D721Med (cell line): ENCODE data around the gene FLNB.

Source experiments
- DNase-seq: peaks from one replicate; pipeline ENCODE4 v3.0.0; 2011; ENCODE audit warnings: low spot score; ENCODE audit not compliant: insufficient read length
- FAIRE-seq: peaks from 2 replicates; lab custom pipeline; 2011; peaks lifted over from hg19 to GRCh38; lab: Jason Lieb, UNC
- CTCF ChIP-seq: IDR thresholded peaks from 2 replicates; pipeline ENCODE4 v1.5.1; 2012; ENCODE audit warnings: mild to moderate bottlenecking, control low read depth; ENCODE audit not compliant: insufficient read depth; ENCODE audit errors: missing control alignments

Gene FLNB

GRCh38 chr3:58210761-58211460 lies 202.7 kb downstream of the FLNB start, which contains the start of gene DNASE1L3:
DNASE1L3 (minus strand) TSS chr3:58210972; CDS start chr3:58210906, 66 bp downstream.
- FAIRE-seq (no peak), DNase-seq (no peak)
- TF ChIP-seq CTCF = no peak

GRCh38 chr3:58214484-58215316 lies 206.5 kb downstream of the FLNB start:
- no peak for TF ChIP-seq CTCF
- no peak for DNase-seq
- no peak for FAIRE-seq

GRCh38 chr3:58215317-58216025 lies 207.2 kb downstream of the FLNB start:
- no peak for FAIRE-seq
- no peak for TF ChIP-seq CTCF
- DNase-seq = no peak

GRCh38 chr3:58216496-58217195 lies 208.4 kb downstream of the FLNB start:
- no peak for TF ChIP-seq CTCF
- FAIRE-seq = no peak
- DNase-seq = no peak

GRCh38 chr3:58217209-58217811 lies 209.1 kb downstream of the FLNB start:
- DNase-seq = peak; percentile 52

More at GRCh38 chr3:58217209-58217811, 209.1 kb downstream of the FLNB start:
- TF ChIP-seq CTCF = peak; percentile 81
- FAIRE-seq = no peak
